ENCODE data around the gene EPAS1. TPM values are rescaled to one million over a fixed set of nuclear protein-coding genes. Genes with fewer than 3 reads are reported as not detected.

The EPAS1 gene
- total and polyA plus RNA-seq, 12 donors, result 112 to 415 (median 201) TPM

DNA sequence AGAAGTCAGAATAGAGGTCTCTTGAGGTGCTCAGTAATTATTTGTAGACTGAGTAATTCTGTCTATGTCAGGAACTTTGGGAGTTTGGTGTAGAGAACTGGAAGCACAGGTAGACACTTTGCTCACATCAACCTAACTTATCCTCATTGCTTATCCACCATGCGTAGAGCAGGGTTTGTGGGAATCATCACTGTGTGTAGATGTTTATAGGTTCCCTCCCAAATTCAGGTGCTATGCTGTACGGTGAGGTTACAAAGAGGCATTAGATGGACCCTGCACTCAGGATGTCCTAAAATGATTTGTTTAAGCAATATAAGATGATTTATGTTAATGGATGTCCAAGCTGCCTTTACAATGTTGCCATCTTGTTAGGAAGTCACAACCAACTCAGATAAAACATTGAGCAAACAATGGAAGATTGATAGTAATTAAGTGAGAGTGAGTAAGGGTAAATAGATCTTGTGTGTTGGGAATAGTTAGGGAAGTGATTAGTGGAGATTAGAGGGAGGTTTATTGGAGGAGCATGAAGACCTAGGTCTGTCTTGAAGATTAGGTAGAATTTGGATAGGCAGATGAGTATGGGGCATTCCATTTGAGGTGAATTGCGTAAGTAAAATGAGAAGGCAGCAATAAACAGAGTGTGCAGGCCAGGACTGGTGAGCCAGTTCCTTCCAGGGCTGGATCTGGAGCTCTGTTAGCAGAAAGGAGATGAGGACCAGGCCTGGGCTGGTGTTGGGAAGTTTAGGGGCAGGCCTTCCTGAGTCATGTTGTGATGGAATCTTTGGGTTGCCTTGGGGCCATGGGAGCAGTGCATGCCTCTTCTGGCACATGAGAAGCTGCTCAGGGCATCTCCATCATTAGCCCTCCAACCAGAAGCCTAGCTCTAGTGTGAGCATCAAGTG is 12.1 kb downstream of the EPAS1 start:
- peak overlapping the region in 9 of 10 donors; percentile 15 to 99 (median 87) for H3K27ac ChIP-seq
- DNase-seq, result no peak
- intact Hi-C loops (cut with DNase I), result loop anchor here in 2 of 10 donors (5.0 kb wide), 2 partner anchors 33 to 48 kb away; no protein-coding TSS in a partner anchor

DNA sequence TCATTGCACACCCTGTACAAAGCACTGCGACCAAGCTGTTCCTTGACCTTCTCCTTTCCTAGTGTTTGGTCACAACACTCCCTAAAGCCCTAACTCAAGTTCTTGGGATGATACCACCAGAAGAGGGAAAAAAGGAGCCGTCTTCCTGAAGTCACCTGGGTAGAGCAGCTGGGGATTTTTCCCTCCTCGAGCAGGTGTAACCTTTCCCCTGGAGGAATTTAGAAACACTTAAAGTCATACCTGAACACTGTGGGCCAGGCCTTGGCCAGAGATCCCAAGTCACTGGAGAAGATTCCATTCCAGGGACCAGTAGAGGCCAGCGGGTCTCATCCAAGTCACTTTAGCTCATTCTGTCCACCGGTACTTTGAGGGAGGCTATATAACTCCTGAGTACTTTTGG is 13.2 kb downstream of the EPAS1 start:
- Histone ChIP-seq H3K4me1 (peaks cover 65 to 100% (median 98%) of the 10 kb centered on the region in 9 donors), H3K36me3 (peaks cover 0 to 8% (median 0%) of the 10 kb centered on the region in 9 donors), H3K27ac (peak overlapping the region in 8 of 10 donors; percentile 25 to 99 (median 85)), H3K4me3 (no peak overlapping the region), H3K27me3 (no peaks in the 10 kb centered on the region), H3K9me3 (no peaks in the 10 kb centered on the region)
- intact Hi-C loops (cut with DNase I), result loop anchor here in 1 of 10 donors (5.0 kb wide), 1 partner anchor 42 kb away; no protein-coding TSS in a partner anchor
- DNase-seq, result no peak
- TF ChIP-seq, protein P1, sequence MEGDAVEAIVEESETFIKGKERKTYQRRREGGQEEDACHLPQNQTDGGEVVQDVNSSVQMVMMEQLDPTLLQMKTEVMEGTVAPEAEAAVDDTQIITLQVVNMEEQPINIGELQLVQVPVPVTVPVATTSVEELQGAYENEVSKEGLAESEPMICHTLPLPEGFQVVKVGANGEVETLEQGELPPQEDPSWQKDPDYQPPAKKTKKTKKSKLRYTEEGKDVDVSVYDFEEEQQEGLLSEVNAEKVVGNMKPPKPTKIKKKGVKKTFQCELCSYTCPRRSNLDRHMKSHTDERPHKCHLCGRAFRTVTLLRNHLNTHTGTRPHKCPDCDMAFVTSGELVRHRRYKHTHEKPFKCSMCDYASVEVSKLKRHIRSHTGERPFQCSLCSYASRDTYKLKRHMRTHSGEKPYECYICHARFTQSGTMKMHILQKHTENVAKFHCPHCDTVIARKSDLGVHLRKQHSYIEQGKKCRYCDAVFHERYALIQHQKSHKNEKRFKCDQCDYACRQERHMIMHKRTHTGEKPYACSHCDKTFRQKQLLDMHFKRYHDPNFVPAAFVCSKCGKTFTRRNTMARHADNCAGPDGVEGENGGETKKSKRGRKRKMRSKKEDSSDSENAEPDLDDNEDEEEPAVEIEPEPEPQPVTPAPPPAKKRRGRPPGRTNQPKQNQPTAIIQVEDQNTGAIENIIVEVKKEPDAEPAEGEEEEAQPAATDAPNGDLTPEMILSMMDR (IDR thresholded peaks at IDR 0.05), result no peak
- WGBS, 2 donors, result 86 to 92% methylated on average over 5 of the region's 5 CpGs
- ATAC-seq, result no peak

More for the DNA sequence above, 12.1 kb downstream of the EPAS1 start:
- H3K36me3 ChIP-seq, result peaks cover 0 to 18% (median 0%) of the 10 kb centered on the region in 9 donors
- no peaks in the 10 kb centered on the region for H3K27me3 ChIP-seq
- peaks cover 54 to 100% (median 100%) of the 10 kb centered on the region in 9 donors for H3K4me1 ChIP-seq
- ATAC-seq, result no peak
- 92 to 97% methylated on average over 3 of the region's 3 CpGs for WGBS, 2 donors
- TF ChIP-seq, protein P1 (IDR thresholded peaks at IDR 0.05), result no peak
- peak overlapping the region in 1 of 10 donors; percentile 0 for H3K4me3 ChIP-seq
- H3K9me3 ChIP-seq, result no peaks in the 10 kb centered on the region

DNA sequence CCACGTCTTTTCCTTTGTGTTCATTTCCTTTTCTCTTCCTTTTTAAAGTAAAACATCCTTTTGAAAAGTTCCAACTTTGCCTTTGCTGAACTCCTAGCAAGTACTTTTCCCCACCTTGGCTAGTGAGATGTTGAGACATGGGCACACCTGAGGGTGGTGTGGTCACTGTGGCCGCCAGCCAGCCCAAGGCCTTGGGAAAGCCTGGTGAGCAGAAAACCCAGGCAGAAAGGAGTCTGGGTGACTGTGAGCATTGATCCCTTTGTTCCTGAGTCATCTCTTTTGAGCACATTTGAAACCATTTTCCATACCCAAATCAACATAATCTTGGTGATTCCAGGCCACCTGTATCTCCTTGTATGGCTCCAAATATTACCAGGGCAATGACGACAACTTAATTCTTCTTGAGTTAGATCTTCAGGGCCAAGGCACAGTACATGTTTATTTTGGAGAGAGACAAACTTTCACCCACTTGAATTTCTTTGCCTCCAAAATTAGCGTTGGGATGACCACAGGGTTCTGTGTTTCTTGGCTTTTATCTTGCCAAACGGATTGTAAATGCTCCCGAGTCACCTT is 14.5 kb downstream of the EPAS1 start:
- peaks cover 69 to 100% (median 98%) of the 10 kb centered on the region in 9 donors for H3K4me1 ChIP-seq
- intact Hi-C loops (cut with DNase I), result loop anchor here in 1 of 10 donors (5.0 kb wide), 1 partner anchor 41 kb away; no protein-coding TSS in a partner anchor
- ATAC-seq (no peak), DNase-seq (no peak)
- 28 to 33% methylated on average over 6 of the region's 6 CpGs for WGBS, 2 donors
- peaks cover 0 to 7% (median 0%) of the 10 kb centered on the region in 9 donors for H3K36me3 ChIP-seq
- no peak overlapping the region for H3K4me3 ChIP-seq
- no peaks in the 10 kb centered on the region for H3K9me3 ChIP-seq
- TF ChIP-seq, protein P1 (IDR thresholded peaks at IDR 0.05), result no peak
- H3K27me3 ChIP-seq, result no peaks in the 10 kb centered on the region
- peak overlapping the region; percentile 26 to 99 (median 85) for H3K27ac ChIP-seq

DNA sequence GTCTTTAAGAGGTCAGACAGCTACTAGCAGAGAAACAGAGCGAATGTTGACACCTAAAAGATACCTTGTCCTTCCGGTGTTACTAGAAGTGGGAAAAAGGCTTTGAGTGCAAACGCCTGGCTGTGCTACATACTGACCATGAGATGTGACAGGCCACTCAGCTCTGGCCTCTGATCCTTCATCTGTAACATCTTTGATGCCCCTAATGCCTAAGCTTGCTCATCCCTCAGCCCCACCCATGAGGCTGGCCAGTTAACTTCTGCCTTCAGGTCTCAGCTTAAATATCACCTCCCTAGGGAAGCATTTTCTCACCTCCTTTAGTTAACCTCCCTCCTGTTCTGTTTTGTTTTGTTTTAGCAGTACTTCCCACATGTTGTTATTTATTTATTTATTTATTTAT is 15.9 kb downstream of the EPAS1 start:
- Histone ChIP-seq H3K9me3 (no peaks in the 10 kb centered on the region), H3K4me3 (no peak overlapping the region), H3K27ac (peak overlapping the region in 9 of 10 donors; percentile 33 to 99 (median 87)), H3K27me3 (no peaks in the 10 kb centered on the region), H3K36me3 (peaks cover 0 to 16% (median 0%) of the 10 kb centered on the region in 9 donors), H3K4me1 (peaks cover 64 to 100% (median 96%) of the 10 kb centered on the region in 9 donors)
- intact Hi-C loops (cut with DNase I), result loop anchor here in 1 of 10 donors (5.0 kb wide), 1 partner anchor 39 kb away; no protein-coding TSS in a partner anchor
- WGBS, 2 donors, result 68 to 82% methylated on average over 3 of the region's 3 CpGs
- DNase-seq (no peak), ATAC-seq (no peak)
- TF ChIP-seq, protein P1 (IDR thresholded peaks at IDR 0.05), result no peak

All from heart right ventricle (tissue), 16 donors.